MM.1S (cell line): ENCODE data around the gene SLC39A7.

ENCODE experiments used
- EZH2 ChIP-seq: fragments of 300-600 bp; sonication (generic); optimal IDR thresholded peaks from 2 replicates; pipeline ENCODE3; 2017; ENCODE audit warnings: low read depth, mild to moderate bottlenecking, antibody characterized with exemption, low read length, mixed read lengths
- EZH2phosphoT487 ChIP-seq: fragments of 300-600 bp; sonication (generic); IDR thresholded peaks from 2 replicates; pipeline ENCODE4 v1.6.1; 2018; ENCODE audit warnings: antibody characterized with exemption, low read length
- TF ChIP-seq, protein P1 (sequence below): fragments of 300-600 bp; sonication (generic); IDR thresholded peaks from 2 replicates; pipeline ENCODE4 v1.5.1; 2016; ENCODE audit warnings: antibody characterized with exemption, low read length, mixed read lengths

DNA sequence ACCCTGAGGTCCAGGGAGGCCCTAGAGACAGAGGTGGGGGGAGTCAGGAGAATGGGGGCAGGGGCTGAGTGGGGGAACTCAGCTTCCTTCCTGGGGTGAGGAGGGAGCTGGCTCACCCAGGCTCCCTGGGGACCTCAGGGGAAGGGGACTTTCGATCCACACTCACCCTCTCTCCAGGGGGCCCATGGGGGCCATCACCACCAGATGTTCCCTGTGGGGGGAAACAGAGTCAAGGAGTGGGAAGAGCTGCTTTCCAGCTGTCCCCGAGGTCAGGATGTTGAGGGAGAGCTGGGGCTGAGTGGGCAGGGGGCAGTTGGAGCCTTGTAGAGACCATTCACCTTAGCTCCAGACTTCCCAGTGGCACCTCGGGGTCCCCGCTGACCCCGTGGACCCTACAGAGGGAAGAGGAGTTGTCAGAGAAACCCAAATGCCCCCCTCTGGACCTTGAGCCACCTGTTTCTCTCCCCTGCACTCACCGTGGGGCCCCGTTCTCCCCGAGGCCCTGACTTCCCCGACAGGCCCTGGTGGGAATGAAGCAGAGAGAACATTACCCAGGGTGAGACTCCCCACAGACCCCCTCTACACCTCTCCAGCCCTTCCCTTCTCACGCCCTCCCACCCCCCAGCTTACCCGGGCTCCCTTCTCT is 27.0 kb upstream of the SLC39A7 start:
- TF ChIP-seq EZH2 (no peak), EZH2phosphoT487 (no peak)
- TF ChIP-seq, protein P1, sequence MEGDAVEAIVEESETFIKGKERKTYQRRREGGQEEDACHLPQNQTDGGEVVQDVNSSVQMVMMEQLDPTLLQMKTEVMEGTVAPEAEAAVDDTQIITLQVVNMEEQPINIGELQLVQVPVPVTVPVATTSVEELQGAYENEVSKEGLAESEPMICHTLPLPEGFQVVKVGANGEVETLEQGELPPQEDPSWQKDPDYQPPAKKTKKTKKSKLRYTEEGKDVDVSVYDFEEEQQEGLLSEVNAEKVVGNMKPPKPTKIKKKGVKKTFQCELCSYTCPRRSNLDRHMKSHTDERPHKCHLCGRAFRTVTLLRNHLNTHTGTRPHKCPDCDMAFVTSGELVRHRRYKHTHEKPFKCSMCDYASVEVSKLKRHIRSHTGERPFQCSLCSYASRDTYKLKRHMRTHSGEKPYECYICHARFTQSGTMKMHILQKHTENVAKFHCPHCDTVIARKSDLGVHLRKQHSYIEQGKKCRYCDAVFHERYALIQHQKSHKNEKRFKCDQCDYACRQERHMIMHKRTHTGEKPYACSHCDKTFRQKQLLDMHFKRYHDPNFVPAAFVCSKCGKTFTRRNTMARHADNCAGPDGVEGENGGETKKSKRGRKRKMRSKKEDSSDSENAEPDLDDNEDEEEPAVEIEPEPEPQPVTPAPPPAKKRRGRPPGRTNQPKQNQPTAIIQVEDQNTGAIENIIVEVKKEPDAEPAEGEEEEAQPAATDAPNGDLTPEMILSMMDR = no peak
